Activated CD4-positive, alpha-beta T cell treated with anti-CD3 and anti-CD28 coated beads, Interleukin-2, amount 50 U/mL, for 4 hours (primary cell): Measurements from ENCODE around the gene PAIP2B.
"Not testable (repeated sequence)": the region's sequence is repeated elsewhere in the genome, so short reads cannot be mapped to it uniquely, and the experiment has no call there.

Experiments
- DNase-seq, 2 experiments: peaks; one replicate each; pipeline ENCODE4 v3.0.0-alpha.2; 2020

The PAIP2B gene, protein sequence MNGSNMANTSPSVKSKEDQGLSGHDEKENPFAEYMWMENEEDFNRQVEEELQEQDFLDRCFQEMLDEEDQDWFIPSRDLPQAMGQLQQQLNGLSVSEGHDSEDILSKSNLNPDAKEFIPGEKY

DNA sequence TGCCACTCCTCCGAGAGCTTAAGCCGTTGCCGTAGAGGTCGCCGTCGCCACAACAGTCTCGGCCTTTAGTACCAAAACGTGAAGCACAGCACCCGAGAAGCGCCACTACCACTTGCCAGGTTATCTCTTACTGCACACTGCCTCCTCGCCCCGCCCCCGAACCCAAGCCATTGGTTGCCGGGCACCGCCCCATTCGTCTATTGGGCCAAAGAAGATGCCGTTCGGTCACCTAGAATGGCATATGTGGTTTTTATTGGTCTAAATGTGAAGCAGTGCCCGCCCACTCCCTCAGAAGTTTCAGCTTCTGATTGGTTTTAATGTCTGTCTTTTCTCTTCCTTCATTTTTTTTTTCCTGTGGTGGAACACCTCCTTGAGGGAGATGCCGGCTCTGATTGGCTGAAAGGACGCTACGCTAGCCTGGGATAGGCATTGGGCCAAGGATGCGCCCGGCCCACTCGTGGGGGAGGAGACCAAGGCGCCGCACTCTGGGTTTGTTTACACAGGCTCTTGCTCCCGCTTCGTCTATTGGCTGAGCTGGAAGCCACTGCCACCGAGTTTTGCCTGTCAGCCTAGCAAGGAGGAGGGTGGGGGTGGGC lies at the start of gene PAIP2B:
Gene PAIP2B, minus strand, starts transcription at position 139 of the 596 bp plus-strand sequence. CDS start 24,514 bp downstream, outside the sequence.
- peak; percentile 98 to 99 for DNase-seq

GRCh38 chr2:71275939-71276310 lies 49.0 kb upstream of the PAIP2B start:
- DNase-seq = no peak

GRCh38 chr2:71269511-71270090 lies 42.7 kb upstream of the PAIP2B start:
- no peak for DNase-seq

DNA sequence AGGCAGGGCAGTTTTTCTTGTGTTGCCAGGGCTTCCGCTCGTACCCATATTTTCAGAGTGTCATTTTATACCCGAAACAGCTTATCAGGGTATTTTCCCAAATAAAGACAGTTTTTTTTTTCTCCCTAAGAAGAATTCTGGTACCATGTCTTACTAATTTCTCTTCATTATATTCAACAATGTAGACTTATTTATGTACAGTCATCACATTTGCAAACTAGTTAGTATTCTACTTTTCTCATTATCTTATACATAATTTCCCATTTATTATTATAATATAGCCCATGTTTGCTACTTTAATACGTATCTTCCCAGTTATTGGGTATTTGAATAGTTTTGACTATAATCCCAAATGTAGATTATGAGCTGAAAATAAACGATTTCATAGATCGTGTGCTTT lies 36.5 kb upstream of the PAIP2B start:
- DNase-seq = no peak

GRCh38 chr2:71261534-71261933 lies 34.6 kb upstream of the PAIP2B start:
- DNase-seq = no peak

GRCh38 chr2:71256421-71256820 lies 29.5 kb upstream of the PAIP2B start:
- no peak for DNase-seq

GRCh38 chr2:71254776-71255175 lies 27.9 kb upstream of the PAIP2B start:
- no peak for DNase-seq

DNA sequence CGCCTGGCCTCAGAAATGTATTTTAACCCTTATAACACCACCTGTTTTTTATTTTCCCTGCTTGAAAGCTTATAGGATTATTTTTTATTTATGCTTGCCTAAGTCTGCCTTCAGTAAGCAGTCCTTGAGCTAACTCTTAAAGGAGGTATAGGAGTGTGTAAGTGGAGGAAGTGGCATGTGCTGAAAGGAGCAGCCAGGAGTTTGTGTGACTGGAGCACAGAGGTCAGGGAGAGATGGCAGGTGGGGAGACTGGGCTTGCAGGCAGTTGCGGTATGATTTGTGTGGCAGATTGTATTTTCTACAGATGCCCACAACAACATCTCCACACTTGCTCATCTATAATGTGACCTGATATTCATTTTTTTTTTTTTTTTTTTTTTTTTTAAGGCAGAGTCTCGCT lies 27.2 kb upstream of the PAIP2B start:
- no peak for DNase-seq

DNA sequence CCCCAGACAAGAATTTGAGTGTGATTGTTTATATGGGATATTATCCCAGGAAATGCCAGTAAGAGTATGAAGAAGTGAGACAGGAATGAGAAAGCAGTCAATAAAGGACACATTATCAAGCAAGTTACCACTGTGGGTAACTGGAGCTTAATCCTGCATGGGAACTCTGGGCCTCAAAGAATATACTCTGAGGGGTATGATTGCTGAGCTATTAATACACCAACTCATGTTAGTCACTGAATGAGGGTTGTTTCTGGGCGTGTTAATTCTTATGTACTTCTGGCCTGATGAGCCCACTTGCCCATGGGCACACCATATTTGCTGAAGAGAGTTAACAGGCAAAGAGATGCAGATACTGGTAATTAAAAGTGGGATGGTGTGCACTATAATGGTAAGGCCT lies 26.6 kb upstream of the PAIP2B start:
- DNase-seq = no peak

GRCh38 chr2:71252862-71253261 lies 26.0 kb upstream of the PAIP2B start:
- no peak for DNase-seq

DNA sequence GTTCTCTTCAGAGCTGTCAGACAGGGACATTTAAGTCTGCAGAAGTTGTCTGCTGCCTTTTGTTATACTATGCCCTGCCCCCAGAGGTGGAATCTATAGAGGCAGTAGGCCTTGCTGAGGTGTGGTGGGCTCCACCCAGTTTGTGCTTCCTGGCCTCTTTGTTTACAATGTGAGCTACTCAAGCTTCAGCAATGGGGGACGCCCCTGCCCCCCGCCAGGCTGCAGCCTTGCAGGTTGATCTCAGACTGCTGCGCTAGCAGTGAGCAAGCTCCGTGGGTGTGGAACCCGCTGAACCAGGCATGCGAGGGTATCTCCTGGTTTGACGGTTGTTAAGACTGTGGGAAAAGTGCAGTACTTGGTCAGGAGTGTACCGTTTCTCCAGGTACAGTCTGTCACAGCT lies 24.0 kb upstream of the PAIP2B start:
- DNase-seq = no peak

- DNase-seq = no peak
Observed at GRCh38 chr2:71244302-71244660, 17.4 kb upstream of the PAIP2B start.

DNA sequence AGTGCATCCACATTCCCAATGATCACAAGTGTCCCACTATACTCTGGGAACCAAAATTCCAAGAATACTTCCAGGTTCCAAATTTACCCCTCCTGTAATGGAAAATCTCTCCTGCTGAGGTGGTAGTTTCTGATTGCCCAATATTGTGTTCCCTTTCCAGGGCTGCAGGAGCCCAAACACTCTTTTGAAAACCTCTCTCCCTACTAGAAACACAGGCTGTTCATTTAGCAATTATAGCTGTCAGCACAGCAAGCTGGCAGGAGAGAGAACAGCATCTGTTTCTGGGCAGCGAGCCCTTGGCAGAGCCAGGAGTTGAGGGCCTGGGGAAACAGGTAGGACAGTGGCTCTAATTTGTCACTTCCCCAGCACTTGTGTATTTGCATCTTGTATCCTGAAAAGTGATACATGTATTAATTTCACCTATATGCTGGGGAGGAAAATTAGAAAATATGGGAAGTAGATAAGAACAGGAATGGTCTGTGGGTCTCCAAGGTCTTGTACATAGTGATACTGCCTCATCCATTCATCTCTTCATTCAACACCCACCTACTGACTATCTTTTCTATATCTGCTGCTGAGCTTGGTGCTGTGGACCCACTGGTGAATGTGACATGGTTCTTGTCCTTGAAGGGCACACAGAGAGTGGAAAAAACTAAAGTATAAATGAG lies 16.9 kb upstream of the PAIP2B start:
- no peak for DNase-seq

GRCh38 chr2:71240794-71241193 lies 13.9 kb upstream of the PAIP2B start:
- no peak for DNase-seq

GRCh38 chr2:71238089-71238488 lies 11.2 kb upstream of the PAIP2B start:
- DNase-seq = no peak

- DNase-seq = no peak
Observed at GRCh38 chr2:71235930-71236587, 9.2 kb upstream of the PAIP2B start.

DNA sequence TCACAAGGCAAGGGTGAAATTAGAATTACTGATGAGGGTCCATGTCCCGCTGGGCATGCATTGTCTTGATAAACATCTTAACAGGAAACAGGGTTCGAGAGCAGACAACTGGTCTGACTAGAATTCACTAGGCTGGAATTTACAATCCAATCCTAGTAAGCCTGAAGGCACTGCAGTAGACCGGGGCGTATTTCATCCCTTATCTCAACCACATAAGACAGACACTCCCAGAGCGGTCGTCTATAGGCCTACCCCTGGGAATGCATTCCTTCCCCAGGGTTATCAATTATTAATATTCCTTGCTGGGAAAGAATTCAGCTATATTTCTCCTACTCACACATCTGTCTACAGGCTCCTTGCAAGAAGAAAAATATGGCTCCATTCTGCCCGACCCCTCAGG lies 6.2 kb upstream of the PAIP2B start:
- not testable (repeated sequence) for DNase-seq

GRCh38 chr2:71226096-71226964 lies 573 bp downstream of the PAIP2B start:
- peak; percentile 1 to 2 for DNase-seq

DNA sequence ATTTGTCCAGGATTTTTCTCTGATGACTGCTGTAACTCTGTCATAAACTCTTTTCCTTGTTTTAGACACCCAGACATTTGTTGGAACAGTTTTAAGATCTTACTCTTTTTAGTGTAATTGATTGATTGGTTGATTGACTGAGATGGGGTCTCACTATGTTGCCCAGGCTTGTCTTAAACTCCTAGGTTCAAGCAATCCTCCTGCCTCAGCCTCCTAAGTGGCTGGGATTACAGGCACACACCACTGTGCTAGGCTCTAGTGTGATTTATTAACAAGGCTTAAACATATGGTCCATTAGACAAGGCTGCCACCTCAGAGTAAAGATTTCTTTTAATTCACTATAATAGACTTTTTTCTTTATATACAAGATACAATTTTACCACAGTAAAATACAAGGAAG lies 2.0 kb downstream of the PAIP2B start:
- no peak for DNase-seq

GRCh38 chr2:71224457-71224856 lies 2.4 kb downstream of the PAIP2B start:
- no peak for DNase-seq

DNA sequence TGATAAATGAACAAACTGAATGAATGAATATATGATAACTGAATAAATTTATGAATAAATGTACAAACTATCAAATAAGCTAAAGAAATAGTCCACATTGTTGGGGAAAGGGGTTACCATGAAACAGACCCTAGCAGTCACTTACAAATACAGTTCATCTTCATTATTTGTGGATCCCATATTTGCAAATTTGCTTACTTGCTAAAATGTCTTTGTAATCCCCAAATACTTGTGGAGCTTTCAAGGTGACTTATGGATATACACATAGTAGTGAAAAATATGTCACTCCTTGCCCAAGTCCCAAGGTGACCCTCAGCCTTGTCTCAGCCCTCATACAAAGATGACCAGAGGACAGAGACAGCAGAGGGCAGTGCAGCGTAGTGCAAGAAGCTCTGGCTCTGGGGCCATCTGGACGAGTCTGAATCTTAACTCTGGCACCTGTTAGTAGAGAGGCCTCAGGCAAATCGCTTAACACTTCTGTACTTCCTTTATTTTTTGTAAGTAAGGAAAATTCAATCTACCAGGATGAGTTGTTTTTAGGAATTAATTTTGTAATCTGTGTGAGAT lies 3.1 kb downstream of the PAIP2B start:
- no peak for DNase-seq

DNA sequence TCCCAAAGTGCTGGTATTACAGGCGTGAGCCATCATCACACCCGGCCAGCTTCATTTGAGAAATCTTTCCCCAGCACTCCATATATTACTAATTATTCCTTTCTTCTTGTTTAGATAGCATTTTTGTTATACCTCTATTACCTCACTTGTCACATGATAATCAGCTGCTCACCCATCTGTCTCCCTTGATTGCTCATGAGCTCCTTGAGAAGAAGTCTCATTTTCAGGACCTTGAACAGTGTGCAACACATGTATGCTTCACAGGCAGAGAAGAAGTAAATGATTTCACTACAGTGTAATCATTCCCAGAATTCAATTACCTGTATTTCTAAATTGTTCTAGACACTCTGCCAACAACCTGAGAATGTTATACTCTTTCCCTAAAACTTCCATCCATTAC lies 6.2 kb downstream of the PAIP2B start:
- DNase-seq = no peak

GRCh38 chr2:71216501-71216900 lies 10.4 kb downstream of the PAIP2B start:
- no peak for DNase-seq
